GM19351 (cell line): Measurements from ENCODE around the gene SLC26A1.
"Not testable (repeated sequence)": the region's sequence is repeated elsewhere in the genome, so short reads cannot be mapped to it uniquely, and the experiment has no call there.

Source experiments
- ATAC-seq: cut with Tn5 transposase; IDR thresholded peaks from one replicate; pipeline ENCODE4 v1.9.1; 2021; ENCODE audit warnings: mild to moderate bottlenecking, moderate library complexity; ENCODE audit not compliant: unreplicated experiment

SLC26A1 gene

DNA sequence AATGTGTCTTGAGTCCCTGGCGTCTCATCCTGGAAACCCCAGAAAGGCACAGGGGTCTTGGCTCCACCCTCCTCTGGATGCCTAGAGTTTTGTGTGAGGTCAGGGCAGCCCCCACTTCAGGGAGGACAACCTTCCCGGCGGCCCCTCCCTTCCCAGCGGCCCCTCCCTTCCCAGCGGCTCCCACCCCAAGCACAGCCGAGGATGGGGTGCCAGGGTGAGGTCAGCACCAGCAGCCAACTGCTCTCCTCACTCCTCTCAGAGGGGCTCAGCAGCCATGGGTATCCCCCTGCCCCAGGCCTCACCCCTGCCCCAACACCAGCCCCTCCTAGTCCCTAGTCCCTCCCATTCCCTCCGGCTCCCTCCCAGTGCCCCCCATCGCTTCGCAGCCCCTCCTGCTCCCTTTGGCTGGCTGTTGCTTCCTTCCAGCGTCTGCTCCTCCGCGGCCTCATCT, 37.2 kb downstream of the SLC26A1 start:
- ATAC-seq: no peak

DNA sequence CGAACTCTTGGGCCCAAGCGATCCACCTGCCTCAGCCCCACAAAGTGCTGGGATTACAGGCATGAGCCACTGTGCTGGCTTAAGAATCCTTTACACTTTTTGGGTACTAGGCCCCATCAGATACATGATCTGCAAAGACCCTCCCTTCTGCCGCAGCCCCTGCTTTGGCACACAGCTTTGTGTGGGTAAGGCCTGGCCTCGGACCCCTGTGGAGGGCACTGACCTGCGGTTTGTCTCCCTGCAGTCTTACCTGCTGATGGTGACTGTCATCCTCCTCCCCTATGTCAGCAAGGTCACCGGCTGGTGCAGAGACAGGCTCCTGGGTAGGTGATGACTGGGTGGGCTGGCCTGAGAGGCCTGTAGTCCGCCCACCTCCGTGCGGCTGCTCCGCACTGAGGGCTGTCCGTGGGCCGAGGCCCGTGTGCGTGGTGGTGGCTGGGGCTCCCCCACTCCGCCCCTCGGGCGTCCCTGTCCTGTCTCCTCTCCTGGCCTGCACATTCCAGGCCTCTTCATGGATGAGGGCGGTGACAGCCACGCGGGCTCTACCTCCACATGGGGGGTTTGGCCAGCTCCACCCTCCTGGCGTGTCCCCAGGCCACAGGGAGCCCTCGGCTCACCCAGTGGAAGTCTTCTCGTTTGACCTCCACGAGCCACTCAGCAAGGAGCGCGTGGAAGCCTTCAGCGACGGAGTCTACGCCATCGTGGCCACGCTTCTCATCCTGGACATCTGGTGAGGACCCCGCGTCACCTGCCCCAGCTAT, 37.9 kb downstream of the SLC26A1 start:
- no peak for ATAC-seq

- no peak for ATAC-seq
Observed at GRCh38 chr4:954211-955020, 38.8 kb downstream of the SLC26A1 start.

- ATAC-seq: no peak
Observed at GRCh38 chr4:953574-953915, 39.7 kb downstream of the SLC26A1 start.

- ATAC-seq: no peak
Observed at GRCh38 chr4:952881-953573, 40.2 kb downstream of the SLC26A1 start.

GRCh38 chr4:951594-952468, 41.4 kb downstream of the SLC26A1 start:
- ATAC-seq: no peak

DNA sequence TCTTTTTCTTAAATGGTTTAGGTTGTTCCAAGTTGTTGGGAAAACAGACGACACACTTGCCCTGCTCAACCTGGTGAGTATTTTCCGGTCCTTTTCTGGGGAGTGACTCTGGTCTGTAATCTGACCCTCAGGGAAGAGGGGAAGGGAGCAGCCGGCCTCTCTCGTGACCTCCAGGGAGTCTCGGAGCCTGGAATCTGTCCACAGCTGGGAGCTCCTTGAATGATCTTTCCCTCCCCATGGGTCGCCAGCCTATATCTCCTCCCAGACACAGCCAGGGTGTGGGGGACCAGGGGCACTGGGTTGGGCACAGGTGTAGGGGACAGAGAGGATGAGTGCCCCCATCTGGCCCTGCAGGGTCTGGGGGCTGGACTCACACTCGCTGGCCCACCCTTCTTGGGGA, 42.0 kb downstream of the SLC26A1 start:
- ATAC-seq: no peak

DNA sequence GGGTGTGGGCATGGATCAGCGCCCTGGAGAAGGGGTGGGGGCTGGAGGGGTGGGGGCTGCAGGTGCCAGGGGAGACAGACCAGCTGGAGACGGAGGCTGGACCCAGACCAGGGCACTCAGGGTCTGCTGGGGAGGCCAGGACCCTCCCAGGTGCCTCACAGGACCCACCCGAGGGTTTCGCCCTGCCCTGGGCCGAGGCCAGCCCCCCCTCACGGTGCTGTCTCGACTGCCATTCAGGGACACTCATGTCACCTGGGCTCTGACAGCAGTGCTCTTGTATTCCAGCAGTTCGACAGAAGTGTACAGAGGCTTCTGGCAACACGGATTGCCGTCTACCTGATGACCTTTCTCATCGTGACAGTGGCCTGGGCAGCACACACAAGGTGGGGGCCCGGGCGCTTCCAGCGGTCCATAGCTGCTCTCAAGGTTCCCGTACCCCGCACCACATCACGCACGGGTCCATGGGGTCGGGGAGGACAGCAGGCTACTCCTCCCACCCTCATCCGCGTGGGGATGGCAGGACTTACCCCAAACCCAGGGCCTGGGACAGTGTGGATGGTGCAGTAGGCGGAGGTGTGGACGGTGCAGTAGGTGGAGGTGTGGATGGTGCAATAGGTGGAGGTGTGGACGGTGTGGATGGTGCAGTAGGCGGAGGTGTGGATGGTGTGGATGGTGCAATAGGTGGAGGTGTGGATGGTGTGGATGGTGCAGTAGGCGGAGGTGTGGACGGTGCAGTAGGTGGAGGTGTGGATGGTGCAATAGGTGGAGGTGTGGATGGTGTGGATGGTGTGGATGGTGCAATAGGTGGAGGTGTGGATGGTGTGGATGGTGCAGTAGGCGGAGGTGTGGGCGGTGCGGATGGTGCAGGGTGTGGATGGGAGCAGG, 42.8 kb downstream of the SLC26A1 start:
- no peak for ATAC-seq

DNA sequence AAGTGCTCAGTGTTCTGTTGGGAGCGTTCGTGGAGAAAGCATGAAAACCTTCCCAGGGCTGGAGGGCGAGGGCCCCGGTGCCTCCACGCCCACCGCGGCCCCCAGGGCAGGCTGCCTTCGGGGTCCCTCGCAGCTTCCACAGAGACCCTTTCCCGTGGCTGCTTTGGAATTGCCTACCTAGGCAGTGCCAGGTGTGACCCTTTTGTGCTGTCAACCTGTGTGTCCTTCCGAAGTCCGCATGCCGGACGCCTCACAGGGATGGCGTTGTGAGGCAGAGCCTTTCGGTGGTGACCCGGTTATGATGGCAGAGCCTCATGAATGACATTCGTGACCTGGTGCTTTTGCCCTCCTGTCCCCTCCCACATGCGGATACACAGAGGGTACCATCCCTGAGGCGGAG, 43.5 kb downstream of the SLC26A1 start:
- ATAC-seq: no peak

DNA sequence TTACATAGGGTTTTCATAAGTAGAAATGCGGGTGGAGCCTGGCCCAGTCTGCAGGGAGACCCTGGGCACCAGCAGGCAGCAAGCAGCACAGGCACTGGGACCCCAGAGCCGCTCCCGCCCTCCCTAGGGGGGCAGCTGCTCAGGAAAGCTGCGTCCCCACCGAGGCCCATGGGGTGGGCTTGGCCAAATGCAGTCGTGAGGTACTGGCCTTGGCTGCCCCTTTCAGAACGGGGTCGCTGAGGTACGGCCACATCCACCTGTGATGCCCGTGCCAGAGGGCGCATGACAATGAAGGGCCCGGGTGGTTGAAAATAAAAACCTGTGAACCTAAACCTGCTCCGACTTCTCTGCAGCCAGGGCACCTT, 44.3 kb downstream of the SLC26A1 start:
- no peak for ATAC-seq

GRCh38 chr4:948101-948935, 44.9 kb downstream of the SLC26A1 start:
- no peak for ATAC-seq

- ATAC-seq: no peak
Observed at GRCh38 chr4:947491-947971, 45.7 kb downstream of the SLC26A1 start.

- ATAC-seq: no peak
Observed at GRCh38 chr4:946517-947471, 46.4 kb downstream of the SLC26A1 start.

DNA sequence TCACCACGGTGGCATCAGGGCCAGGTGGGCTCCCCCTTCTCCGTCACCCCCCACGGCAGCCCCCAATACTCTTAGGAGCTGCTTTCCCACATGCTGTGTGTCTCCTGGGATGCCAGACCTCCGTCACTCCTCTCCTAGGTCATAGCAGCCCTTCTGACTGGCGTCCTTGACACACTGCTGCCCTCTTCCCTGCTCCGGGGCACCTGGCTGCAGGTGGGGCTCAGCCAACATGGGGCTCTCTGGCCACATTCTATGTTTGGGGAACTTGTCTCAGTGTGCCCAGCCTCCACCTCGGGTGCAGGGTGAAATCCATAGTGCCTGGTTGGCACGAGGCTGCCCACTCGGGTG, 47.1 kb downstream of the SLC26A1 start:
- ATAC-seq: no peak

- ATAC-seq: no peak
Observed at GRCh38 chr4:945274-946102, 47.7 kb downstream of the SLC26A1 start.

GRCh38 chr4:939508-939907, 53.7 kb downstream of the SLC26A1 start:
- ATAC-seq: not testable (repeated sequence)
